HepG2 (cell line): Measurements from ENCODE around the gene ADAMTS12. TPM values are rescaled to one million over a fixed set of nuclear protein-coding genes. Genes with fewer than 3 reads are reported as not detected.

Source experiments
- ATAC-seq: fragments of 200-7000 bp; cut with Tn5 transposase; 3 replicates; pipeline ENCODE4 v1.9.1; 2020; ENCODE audit warnings: mild to moderate bottlenecking, moderate library complexity
- BruUV-seq: library from RNA; stranded (reverse); fragments of 400-500 nt; replicated peaks from 2 replicates; lab custom pipeline; 2021; lab: Mats Ljungman, UMichigan
- CTCF ChIA-PET: fragments of 300-600 bp; formaldehyde crosslinking; extraction: SDS; loops from one replicate; lab custom pipeline; 2021; ENCODE audit warnings: low total read pairs, inconsistent platforms, low intra/inter-chr PET ratio; lab: Yijun Ruan, JAX
- POLR2A ChIA-PET: fragments of 350-600 bp; sonication (Branson Sonifier 250); formaldehyde crosslinking; loops from one replicate; lab custom pipeline; 2020; ENCODE audit warnings: antibody characterized with exemption, inconsistent platforms; lab: Yijun Ruan, JAX
- DNase-seq: peaks from one replicate; pipeline ENCODE4 v3.0.0-alpha.2; 2015; ENCODE audit warnings: low spot score
- FAIRE-seq: peaks from 3 replicates; lab custom pipeline; 2011; peaks lifted over from hg19 to GRCh38; lab: Jason Lieb, UNC
- H2AFZ ChIP-seq: one replicate; pipeline ENCODE4 v1.6.1; 2011; ENCODE audit warnings: low read length, inconsistent platforms
- H3K27ac ChIP-seq: fragments of 300-600 bp; 3 replicates; pipeline ENCODE4 v1.8.0; 2011; ENCODE audit warnings: mixed run types, mild to moderate bottlenecking, mixed read lengths, low read length, inconsistent platforms; ENCODE audit not compliant: insufficient read depth; ENCODE audit errors: extremely low read length
- H3K27me3 ChIP-seq, 2 experiments: fragments of 200-600 bp in 1 of 2; 2 replicates in 1 of 2; 3 replicates in 1 of 2; pipeline versions ENCODE4 v1.6.0 to v1.8.0; 2011; ENCODE audit warnings: low read length in 2 of 2, mild to moderate bottlenecking in 2 of 2, moderate library complexity in 2 of 2, inconsistent platforms in 1 of 2; ENCODE audit not compliant: insufficient read depth in 2 of 2, control insufficient read depth in 1 of 2
- H3K36me3 ChIP-seq, 2 experiments: fragments of 200-600 bp in 1 of 2; replicated peaks in 1 of 2; 2 replicates in 1 of 2; 3 replicates in 1 of 2; pipeline versions ENCODE4 v1.5.1 to v1.8.0; 2011; ENCODE audit warnings: low read length in 2 of 2, inconsistent platforms in 1 of 2; ENCODE audit not compliant: insufficient read depth in 2 of 2, control insufficient read depth in 1 of 2
- H3K4me1 ChIP-seq: 2 replicates; pipeline ENCODE4 v1.5.1; 2012; ENCODE audit warnings: low read length, inconsistent platforms; ENCODE audit not compliant: insufficient read depth
- H3K4me2 ChIP-seq: 2 replicates; pipeline ENCODE4 v1.6.0; 2011; ENCODE audit warnings: low read depth, low read length, inconsistent platforms
- H3K4me3 ChIP-seq, 3 experiments: fragments of 200-600 bp in 1 of 3; sonication (generic), shearing (Covaris generic) in 1 of 3; replicated peaks in 1 of 3; 2 replicates each; pipeline ENCODE4 v1.5.1; 2011 to 2016; ENCODE audit warnings: low read length in 3 of 3, inconsistent platforms in 2 of 3, low read depth in 2 of 3, mild to moderate bottlenecking in 2 of 3, control low read depth in 1 of 3, mixed read lengths in 1 of 3; ENCODE audit not compliant: insufficient read depth in 1 of 3
- H3K79me2 ChIP-seq: one replicate; pipeline ENCODE4 v1.6.1; 2011; ENCODE audit warnings: low read length, inconsistent platforms; ENCODE audit not compliant: insufficient read depth
- H3K9ac ChIP-seq: 2 replicates; pipeline ENCODE4 v1.6.0; 2011; ENCODE audit warnings: mild to moderate bottlenecking, low read depth, low read length, inconsistent platforms; ENCODE audit not compliant: insufficient read depth
- H3K9me3 ChIP-seq: 2 replicates; pipeline ENCODE4 v1.5.1; 2012; ENCODE audit warnings: mild to moderate bottlenecking, low read length
- H4K20me1 ChIP-seq: 2 replicates; pipeline ENCODE4 v1.6.0; 2011; ENCODE audit warnings: inconsistent platforms, mild to moderate bottlenecking, low read length, moderate library complexity; ENCODE audit not compliant: insufficient read depth
- ADNP ChIP-seq: sonication (generic); formaldehyde crosslinking; IDR thresholded peaks from 2 replicates; pipeline ENCODE4 v1.4.0; 2020; ENCODE audit warnings: missing genetic modification reagents
- CC2D1A ChIP-seq: sonication (generic); formaldehyde crosslinking; IDR thresholded peaks from 2 replicates; pipeline ENCODE4 v1.8.1; 2023; ENCODE audit warnings: mild to moderate bottlenecking, missing genetic modification reagents
- GABPB1 ChIP-seq: IDR thresholded peaks from 2 replicates; pipeline ENCODE4 v1.6.1; 2016; ENCODE audit warnings: mild to moderate bottlenecking, missing genetic modification reagents, moderate library complexity, missing compliant biosample characterization
- JUND ChIP-seq: sonication (generic); formaldehyde crosslinking; IDR thresholded peaks from 2 replicates; pipeline ENCODE4 v1.8.0; 2022; ENCODE audit warnings: mild to moderate bottlenecking, missing genetic modification reagents
- KLF12 ChIP-seq: sonication (generic); formaldehyde crosslinking; IDR thresholded peaks from 2 replicates; pipeline ENCODE4 v1.4.0; 2020; ENCODE audit warnings: missing genetic modification reagents, borderline replicate concordance
- NFE2 ChIP-seq: sonication (generic); formaldehyde crosslinking; IDR thresholded peaks from 2 replicates; pipeline ENCODE4 v1.4.0; 2020; ENCODE audit warnings: missing genetic modification reagents
- RBFOX2 ChIP-seq: fragments of 200-400 bp; formaldehyde crosslinking; IDR thresholded peaks from 2 replicates; pipeline ENCODE4 v1.6.1; 2017; ENCODE audit warnings: low read depth, mild to moderate bottlenecking, low read length
- RFXAP ChIP-seq: sonication (generic); formaldehyde crosslinking; IDR thresholded peaks from 2 replicates; pipeline ENCODE4 v1.4.0; 2020; ENCODE audit warnings: missing genetic modification reagents, borderline replicate concordance
- RNF2 ChIP-seq: fragments of 450-650 bp; conservative IDR thresholded peaks from 2 replicates; pipeline ENCODE4 v1.6.1; 2016; ENCODE audit warnings: low read depth
- SMAD3 ChIP-seq: sonication (generic); formaldehyde crosslinking; IDR thresholded peaks from 2 replicates; pipeline ENCODE4 v1.4.0; 2020; ENCODE audit warnings: missing genetic modification reagents
- TCF12 ChIP-seq, 2 experiments: fragments of 450-650 bp in 1 of 2; sonication (generic) in 1 of 2; formaldehyde crosslinking in 1 of 2; IDR thresholded peaks; 2 replicates each; pipeline versions ENCODE4 v1.6.1 to v1.8.0; 2017 to 2022; ENCODE audit warnings: antibody characterized with exemption in 1 of 2, mild to moderate bottlenecking in 1 of 2, missing genetic modification reagents in 1 of 2, moderate library complexity in 1 of 2
- ZNF292 ChIP-seq: sonication (generic); formaldehyde crosslinking; IDR thresholded peaks from 2 replicates; pipeline ENCODE4 v1.8.1; 2022; ENCODE audit warnings: mild to moderate bottlenecking, low read depth, missing genetic modification reagents, borderline replicate concordance
- ZNF530 ChIP-seq: sonication (generic); formaldehyde crosslinking; IDR thresholded peaks from 2 replicates; pipeline ENCODE4 v1.5.0; 2020; ENCODE audit warnings: low read depth, mild to moderate bottlenecking, missing genetic modification reagents
- ZNF747 ChIP-seq: sonication (generic); formaldehyde crosslinking; IDR thresholded peaks from 2 replicates; pipeline ENCODE4 v1.8.1; 2023; ENCODE audit warnings: missing genetic modification reagents, mild to moderate bottlenecking, borderline replicate concordance
- ZNF75D ChIP-seq: sonication (generic); formaldehyde crosslinking; IDR thresholded peaks from 2 replicates; pipeline ENCODE4 v1.8.1; 2023; ENCODE audit warnings: missing genetic modification reagents, mild to moderate bottlenecking, borderline replicate concordance
- ZNF839 ChIP-seq: sonication (generic); formaldehyde crosslinking; IDR thresholded peaks from 2 replicates; pipeline ENCODE4 v1.4.0; 2020; ENCODE audit warnings: missing genetic modification reagents, mild to moderate bottlenecking, borderline replicate concordance
- WGBS: methylation state at CpG from one replicate; pipeline ENCODE4 v1.1.6; 2017; ENCODE audit warnings: low lambda C conversion rate; 5-methylcytosine and 5-hydroxymethylcytosine counted together
- in situ Hi-C: cut with HindIII; loops from 2 replicates; pipeline ENCODE4 v1.10.0; 2017; ENCODE audit warnings: low pct_unique_long_range_greater_than_20kb; ENCODE audit not compliant: extremely low pct_ligation_motif_present
- intact Hi-C: fragments of 100-400 bp; cut with micrococcal nuclease; formaldehyde crosslinking; loops from one replicate; pipeline ENCODE4 v1.10.0; 2022; ENCODE audit not compliant: unreplicated experiment
- polyA plus RNA-seq, 8 experiments: library from polyadenylated mRNA; depleted of rRNA in 3 of 8; stranded (reverse) in 7 of 8; unstranded in 1 of 8; fragments of >200 nt; fragmentation: Illumina TruSeq in 4 of 8; extraction: Trizol in 4 of 8; gene quantifications; 2 replicates each; pipeline versions ENCODE4 v1.2.1 to v1.2.3, GENCODE V29; 2011 to 2016; ENCODE audit warnings: low read depth in 4 of 8, missing spikeins in 1 of 8, mixed read lengths in 1 of 8; ENCODE audit not compliant: insufficient read depth in 1 of 8
- total RNA-seq, 5 experiments: library from RNA; depleted of rRNA; stranded (reverse); fragments of >200 nt; fragmentation: Illumina TruSeq; extraction: Trizol; gene quantifications; 2 replicates each; pipeline ENCODE4 v1.2.3, GENCODE V29; 2016; ENCODE audit warnings: low read depth in 1 of 5
- TF ChIP-seq, protein P1 (sequence below): sonication (generic); formaldehyde crosslinking; IDR thresholded peaks from 2 replicates; pipeline ENCODE4 v1.4.0; 2020; ENCODE audit warnings: missing genetic modification reagents
- TF ChIP-seq, protein P2 (sequence below): sonication (generic); formaldehyde crosslinking; IDR thresholded peaks from 2 replicates; pipeline ENCODE4 v1.9.0; 2021; ENCODE audit warnings: missing genetic modification reagents, borderline replicate concordance
- TF ChIP-seq, protein P3 (sequence below): IDR thresholded peaks from 2 replicates; pipeline ENCODE4 v1.6.1; 2016
- TF ChIP-seq, protein P4 (sequence below): sonication (generic); formaldehyde crosslinking; IDR thresholded peaks from 2 replicates; pipeline ENCODE4 v1.4.0; 2020; ENCODE audit warnings: missing genetic modification reagents, mild to moderate bottlenecking, borderline replicate concordance

The ADAMTS12 gene
- total and polyA plus RNA-seq, 2 of the 13 experiments (the other 11 are each of a cell fraction or from before 2014, with no cell fraction given) = 0.03 TPM; not detected in 1

DNA sequence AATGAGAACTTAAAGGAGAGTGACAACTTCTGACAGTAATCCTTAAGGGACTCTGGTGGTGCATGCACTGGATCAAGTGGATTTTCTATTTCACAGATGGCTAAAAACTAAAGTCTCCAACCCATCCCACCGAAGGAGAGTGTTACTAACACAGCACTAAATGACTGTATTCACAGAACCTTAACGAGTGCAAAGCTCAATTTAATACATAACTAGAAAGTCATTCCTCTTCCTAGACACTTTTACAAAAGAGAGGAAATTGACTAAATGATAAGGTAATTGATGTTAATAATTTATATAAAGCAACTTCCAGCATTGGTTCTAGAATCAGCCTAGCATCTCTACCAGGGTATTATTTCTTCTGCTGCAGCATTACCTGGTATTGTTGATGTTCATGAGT lies 189.8 kb downstream of the ADAMTS12 start:
- WGBS = 0% methylated on average over 2 of the region's 2 CpGs
- CTCF ChIA-PET = no interaction called here
- Histone ChIP-seq H3K4me1 (no peaks in the 10 kb centered on the region), H3K9ac (no peak overlapping the region), H2AFZ (no peak overlapping the region), H4K20me1 (no peaks in the 10 kb centered on the region), H3K4me3 (no peak overlapping the region), H3K27me3 (no peaks in the 10 kb centered on the region; a peak in 1 of 5 replicates), H3K36me3 (no peaks in the 10 kb centered on the region), H3K79me2 (no peaks in the 10 kb centered on the region), H3K9me3 (no peaks in the 10 kb centered on the region), H3K27ac (no peak overlapping the region), H3K4me2 (no peak overlapping the region)
- in situ Hi-C loops (no loop called here), intact Hi-C loops (no loop called here)
- DNase-seq (no peak), FAIRE-seq (no peak), ATAC-seq (no peak)
- TF ChIP-seq KLF12 (no peak), JUND (CRISPR knock-in tag) (no peak), TCF12 (IDR thresholded peaks at IDR 0.05) (no peak), TCF12 (CRISPR knock-in tag; IDR thresholded peaks at IDR 0.05) (no peak), GABPB1 (no peak), RBFOX2 (no peak), ZNF747 (CRISPR knock-in tag) (no peak), NFE2 (CRISPR knock-in tag) (no peak), ZNF839 (CRISPR knock-in tag) (no peak), RNF2 (no peak), CC2D1A (CRISPR knock-in tag) (no peak), ADNP (CRISPR knock-in tag) (no peak), ZNF292 (CRISPR knock-in tag) (no peak), ZNF75D (no peak), ZNF530 (no peak), RFXAP (CRISPR knock-in tag) (no peak), SMAD3 (CRISPR knock-in tag) (no peak)
- TF ChIP-seq, protein P1, sequence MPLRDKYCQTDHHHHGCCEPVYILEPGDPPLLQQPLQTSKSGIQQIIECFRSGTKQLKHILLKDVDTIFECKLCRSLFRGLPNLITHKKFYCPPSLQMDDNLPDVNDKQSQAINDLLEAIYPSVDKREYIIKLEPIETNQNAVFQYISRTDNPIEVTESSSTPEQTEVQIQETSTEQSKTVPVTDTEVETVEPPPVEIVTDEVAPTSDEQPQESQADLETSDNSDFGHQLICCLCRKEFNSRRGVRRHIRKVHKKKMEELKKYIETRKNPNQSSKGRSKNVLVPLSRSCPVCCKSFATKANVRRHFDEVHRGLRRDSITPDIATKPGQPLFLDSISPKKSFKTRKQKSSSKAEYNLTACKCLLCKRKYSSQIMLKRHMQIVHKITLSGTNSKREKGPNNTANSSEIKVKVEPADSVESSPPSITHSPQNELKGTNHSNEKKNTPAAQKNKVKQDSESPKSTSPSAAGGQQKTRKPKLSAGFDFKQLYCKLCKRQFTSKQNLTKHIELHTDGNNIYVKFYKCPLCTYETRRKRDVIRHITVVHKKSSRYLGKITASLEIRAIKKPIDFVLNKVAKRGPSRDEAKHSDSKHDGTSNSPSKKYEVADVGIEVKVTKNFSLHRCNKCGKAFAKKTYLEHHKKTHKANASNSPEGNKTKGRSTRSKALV (CRISPR knock-in tag) = no peak
- TF ChIP-seq, protein P2, sequence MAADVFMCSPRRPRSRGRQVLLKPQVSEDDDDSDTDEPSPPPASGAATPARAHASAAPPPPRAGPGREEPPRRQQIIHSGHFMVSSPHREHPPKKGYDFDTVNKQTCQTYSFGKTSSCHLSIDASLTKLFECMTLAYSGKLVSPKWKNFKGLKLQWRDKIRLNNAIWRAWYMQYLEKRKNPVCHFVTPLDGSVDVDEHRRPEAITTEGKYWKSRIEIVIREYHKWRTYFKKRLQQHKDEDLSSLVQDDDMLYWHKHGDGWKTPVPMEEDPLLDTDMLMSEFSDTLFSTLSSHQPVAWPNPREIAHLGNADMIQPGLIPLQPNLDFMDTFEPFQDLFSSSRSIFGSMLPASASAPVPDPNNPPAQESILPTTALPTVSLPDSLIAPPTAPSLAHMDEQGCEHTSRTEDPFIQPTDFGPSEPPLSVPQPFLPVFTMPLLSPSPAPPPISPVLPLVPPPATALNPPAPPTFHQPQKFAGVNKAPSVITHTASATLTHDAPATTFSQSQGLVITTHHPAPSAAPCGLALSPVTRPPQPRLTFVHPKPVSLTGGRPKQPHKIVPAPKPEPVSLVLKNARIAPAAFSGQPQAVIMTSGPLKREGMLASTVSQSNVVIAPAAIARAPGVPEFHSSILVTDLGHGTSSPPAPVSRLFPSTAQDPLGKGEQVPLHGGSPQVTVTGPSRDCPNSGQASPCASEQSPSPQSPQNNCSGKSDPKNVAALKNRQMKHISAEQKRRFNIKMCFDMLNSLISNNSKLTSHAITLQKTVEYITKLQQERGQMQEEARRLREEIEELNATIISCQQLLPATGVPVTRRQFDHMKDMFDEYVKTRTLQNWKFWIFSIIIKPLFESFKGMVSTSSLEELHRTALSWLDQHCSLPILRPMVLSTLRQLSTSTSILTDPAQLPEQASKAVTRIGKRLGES (CRISPR knock-in tag) = no peak
- TF ChIP-seq, protein P3, sequence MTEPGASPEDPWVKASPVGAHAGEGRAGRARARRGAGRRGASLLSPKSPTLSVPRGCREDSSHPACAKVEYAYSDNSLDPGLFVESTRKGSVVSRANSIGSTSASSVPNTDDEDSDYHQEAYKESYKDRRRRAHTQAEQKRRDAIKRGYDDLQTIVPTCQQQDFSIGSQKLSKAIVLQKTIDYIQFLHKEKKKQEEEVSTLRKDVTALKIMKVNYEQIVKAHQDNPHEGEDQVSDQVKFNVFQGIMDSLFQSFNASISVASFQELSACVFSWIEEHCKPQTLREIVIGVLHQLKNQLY (CRISPR knock-in tag) = no peak
- TF ChIP-seq, protein P4, sequence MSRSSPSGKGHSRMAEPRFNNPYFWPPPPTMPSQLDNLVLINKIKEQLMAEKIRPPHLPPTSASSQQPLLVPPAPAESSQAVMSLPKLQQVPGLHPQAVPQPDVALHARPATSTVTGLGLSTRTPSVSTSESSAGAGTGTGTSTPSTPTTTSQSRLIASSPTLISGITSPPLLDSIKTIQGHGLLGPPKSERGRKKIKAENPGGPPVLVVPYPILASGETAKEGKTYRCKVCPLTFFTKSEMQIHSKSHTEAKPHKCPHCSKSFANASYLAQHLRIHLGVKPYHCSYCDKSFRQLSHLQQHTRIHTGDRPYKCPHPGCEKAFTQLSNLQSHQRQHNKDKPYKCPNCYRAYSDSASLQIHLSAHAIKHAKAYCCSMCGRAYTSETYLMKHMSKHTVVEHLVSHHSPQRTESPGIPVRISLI = no peak
- POLR2A ChIA-PET = no interaction called here
- no TSS peak for BruUV-seq
